Midbrain (tissue), 1 donor: Measurements from ENCODE around the gene METTL23.
"Not testable (repeated sequence)": the region's sequence is repeated elsewhere in the genome, so short reads cannot be mapped to it uniquely, and the experiment has no call there.

ENCODE experiments used
- DNase-seq: peaks from one replicate; lab custom pipeline; 2025; lab: John Stamatoyannopoulos, UW

Gene METTL23

GRCh38 chr17:76714336-76714735 is 12.3 kb upstream of the METTL23 start:
- no peak for DNase-seq

DNA sequence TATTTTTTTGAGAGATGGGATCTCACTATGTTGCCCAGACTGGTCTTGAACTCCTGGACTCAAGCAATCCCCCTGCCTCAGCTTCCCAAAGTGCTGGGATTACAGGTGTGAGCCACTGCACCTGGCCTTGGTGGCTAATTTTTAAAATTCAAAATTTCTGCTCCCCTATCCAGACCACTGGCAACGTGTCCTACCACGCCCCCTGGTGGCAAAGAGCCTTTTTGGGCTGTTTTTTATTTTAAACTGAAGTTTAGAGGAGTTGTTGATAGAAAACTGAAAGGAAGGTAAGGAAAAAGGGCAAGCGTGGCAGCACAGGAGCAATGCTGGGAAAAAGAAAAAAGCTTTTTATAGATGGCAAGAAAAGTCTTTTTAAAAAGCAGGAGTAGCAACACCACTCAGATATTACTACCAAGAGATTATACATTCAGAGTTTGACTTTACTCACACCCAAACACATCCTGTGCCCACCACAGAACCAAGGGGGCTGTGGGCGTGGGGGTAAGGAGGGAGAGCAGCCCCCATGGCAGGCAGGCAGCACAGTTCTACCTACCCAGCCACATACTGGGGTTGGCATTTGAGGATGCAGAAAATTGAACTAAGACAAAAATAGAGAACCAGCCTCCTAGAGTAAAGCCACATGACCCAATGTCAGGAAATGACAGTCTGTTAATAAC is 11.7 kb upstream of the METTL23 start:
- DNase-seq: peak; percentile 58

DNA sequence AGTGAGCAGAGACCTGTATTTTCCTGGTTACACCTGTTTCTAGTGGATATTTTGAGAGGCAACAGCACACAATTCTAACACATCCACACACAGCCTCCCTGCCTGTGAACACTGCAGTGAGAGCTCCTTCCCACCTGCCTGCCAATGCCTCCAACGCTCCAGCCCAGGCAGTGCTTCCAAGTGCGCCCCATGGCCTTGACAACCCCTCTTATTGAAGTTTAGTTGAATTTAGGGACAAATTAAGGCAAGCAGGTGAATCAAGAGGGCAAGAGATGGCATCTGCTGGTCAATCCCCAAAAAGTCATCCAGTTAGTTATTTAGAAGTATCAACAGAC is 11.2 kb upstream of the METTL23 start:
- no peak for DNase-seq

DNA sequence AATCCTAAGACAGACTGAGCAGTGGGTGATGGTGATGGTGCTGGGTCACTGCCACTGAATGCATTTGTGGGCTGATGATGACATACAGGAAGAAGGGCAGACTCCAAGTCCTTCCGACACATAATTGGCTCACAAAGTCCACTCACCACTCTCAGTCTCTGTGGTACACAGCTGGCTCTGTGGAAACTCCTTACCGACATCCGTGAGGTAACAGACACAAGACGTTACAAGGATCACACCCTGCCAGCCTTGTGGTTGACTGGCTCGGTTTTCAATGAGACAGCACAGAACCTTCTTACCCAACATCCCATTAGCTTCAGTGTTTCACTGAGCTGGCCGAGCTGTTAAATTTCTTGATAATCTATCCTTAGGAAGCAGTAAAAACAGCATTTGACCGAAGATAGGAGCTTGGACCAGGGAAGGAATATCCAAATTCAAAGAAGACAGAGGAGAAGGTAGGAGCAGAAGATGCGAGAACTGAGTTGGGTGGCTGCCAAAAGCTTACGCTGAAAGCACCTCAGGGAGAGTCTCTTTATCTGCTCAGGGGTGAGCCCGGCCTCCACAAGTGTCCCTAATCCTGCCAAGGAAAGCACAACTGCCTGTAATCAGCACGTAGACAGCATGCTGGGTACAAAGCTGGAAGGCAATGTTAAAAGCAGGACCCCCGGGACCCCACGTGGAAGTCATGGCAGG is 10.3 kb upstream of the METTL23 start:
- no peak for DNase-seq

DNA sequence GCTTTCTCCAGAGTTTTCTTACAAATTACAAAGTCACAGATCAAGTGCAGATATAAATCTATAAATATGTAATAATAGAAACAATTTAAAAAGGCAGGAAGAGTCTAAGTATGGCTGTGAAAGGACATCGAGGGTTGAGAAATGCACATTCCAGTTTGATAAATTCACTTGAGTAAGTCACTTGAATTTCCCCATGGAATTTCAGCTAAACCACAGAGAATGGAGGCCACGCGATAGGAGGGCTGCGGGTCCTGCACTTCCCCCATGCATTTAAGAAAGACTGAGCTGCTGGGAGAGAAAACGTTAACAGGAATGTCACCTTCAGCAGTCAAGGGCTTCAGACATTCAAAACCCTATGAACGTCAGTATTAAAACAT is 9.8 kb upstream of the METTL23 start:
- no peak for DNase-seq

- no peak for DNase-seq
Measured at GRCh38 chr17:76718516-76718915, 8.1 kb upstream of the METTL23 start.

GRCh38 chr17:76720211-76720610 is 6.4 kb upstream of the METTL23 start:
- no peak for DNase-seq

- no peak for DNase-seq
Measured at GRCh38 chr17:76720941-76721340, 5.7 kb upstream of the METTL23 start.

GRCh38 chr17:76721463-76721862 is 5.2 kb upstream of the METTL23 start:
- no peak for DNase-seq

DNA sequence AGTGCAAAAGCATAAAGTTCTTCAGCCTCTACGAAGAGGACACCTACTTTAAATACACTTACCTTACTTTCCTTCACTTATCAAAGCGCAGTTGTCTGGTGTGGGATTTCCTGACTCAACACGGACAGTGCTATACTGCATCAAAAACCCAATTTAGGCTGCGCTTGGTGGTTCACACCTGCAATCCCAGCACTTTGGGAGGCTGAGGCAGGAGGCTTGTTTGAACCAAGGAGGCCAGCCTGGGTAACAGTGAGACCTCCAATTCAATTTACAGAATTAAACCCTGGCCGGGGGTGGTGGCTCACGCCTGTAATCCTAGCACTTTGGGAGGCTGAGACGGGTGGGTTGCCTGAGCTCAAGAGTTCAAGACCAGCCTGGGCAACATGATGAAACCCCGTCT is 4.4 kb upstream of the METTL23 start:
- DNase-seq: no peak

DNA sequence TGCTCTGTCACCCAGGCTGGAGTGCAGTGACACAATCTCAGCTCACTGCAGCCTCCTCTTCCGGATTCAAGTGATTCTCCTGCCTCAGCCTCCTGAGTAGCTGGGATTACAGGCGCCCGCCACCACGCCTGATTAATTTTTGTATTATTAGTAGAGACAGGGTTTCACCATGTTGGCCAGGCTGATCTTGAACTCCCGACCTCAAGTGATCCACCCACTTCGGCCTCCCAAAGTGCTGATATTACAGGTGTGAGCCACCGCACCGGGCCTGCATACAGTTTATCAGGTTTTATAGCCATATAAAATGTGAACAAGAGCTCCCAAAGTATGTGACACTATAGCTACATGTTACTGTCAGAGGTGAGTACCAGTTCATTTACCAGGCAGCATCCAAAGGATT is 3.7 kb upstream of the METTL23 start:
- DNase-seq: not testable (repeated sequence)

DNA sequence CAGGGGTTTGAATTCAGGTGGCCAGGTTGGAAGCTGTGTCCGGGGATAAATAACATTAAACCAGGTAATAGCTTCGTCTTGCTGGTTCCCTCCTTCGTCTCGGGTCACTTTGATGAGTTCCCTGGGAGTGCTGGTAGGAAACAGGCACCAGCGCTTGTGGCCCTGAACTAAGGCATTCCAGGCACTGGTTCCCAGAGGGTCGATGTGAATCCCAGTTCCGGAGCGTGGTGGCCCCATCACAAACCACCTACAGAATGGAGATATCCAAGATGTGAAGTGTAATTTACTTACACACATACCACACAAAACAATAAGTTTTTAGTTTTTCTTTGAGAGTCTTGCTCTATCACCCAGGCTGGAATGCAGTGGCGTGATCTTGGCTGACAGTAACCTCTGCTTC is 2.8 kb upstream of the METTL23 start:
- no peak for DNase-seq

DNA sequence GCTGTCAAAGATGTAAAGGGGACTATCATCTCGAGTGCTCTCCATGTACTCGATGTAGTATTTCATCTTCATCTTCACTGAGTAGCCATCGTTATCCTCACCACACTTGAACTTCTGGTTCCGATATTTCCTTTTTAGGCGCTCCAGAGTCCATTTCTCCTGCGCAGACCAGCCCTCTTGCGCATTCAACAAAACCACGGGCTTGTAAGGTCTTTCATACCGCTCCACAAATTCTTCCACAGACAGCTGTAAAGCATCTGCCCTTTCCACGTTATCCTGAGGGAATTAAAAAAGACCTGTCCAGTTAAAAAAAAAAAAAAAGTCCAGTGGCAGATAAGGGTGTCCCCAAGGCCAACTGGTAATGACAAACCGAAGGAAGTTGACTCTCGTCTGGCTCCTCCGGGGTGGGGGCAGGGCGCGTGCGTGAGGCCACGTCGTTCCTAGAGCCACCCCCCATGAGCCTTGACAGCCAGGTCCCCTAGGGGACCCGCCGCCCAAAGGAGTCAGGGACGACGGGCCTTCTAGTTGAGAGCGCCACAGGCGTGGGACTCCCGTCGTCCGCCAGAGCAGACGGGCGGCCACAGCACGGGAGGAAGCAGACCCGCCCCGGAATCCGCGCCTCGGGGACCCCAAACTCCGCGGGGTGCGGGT is 934 bp upstream of the METTL23 start:
- DNase-seq: peak; percentile 49

DNA sequence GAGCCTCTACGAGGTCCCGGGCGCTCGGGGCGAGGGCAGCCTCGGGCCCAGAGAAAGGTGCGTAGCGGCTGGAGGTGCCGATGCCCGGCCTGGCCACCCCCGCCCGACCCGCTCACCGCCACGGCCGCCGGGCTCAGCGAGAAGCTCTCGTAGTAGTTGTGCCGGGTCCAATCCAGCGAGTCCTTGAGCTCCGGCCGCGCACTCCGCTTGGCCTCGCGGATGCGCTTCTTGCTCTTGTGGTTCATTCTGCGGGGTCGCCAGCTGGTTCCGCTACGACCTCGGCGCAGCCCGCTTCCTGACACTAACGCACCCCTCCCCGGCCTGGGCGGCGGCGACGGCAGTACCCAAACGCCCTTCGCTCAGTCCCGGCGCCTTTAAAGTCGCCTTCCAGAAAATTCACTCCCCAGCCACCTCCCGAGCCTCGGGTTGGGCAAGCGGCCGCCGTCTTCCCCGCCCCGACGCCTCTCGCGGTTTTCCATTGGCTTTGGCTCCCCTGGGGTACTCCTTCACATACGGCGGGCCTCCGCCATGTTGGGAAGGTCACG is 336 bp upstream of the METTL23 start, which contains the start of gene JMJD6:
TSS of gene JMJD6 (minus strand) at position 376 of the 545 bp plus-strand sequence. CDS start at position 245, 131 bp downstream.
- peak; percentile 95 for DNase-seq

DNA sequence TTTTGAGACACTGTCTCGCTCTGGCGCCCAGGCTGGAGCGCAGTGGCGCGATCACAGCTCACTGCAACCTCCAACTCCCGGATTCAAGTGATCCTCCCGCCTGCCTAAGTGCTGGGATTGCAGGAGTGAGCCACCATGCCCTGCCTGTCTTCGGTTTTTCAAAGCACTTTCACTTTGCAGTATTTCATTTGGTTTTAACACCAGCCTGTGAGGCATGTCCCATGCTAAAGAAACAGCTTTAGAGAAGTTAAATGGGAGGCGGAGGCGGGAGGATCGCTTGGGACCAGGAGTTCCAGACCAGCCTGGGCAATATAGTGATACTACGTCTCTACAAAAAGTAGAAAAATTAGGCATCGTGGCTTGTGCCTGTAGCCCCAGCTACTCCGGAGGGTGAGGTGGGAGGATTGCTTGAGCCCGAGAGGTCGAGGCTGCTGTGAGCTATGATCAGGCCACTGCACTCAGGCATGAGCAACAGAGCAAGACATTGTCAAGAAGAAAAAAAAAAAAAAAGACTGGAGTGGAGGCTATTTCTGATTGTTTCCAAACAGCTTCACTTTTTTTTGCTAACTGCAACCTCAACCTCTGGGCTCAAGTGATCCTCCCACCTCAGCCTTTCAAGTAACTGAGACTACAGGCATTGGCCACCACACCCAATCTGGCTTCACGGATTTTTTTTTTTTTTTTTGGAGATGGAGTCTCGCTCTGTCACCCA is 1.3 kb downstream of the METTL23 start:
- DNase-seq: no peak

DNA sequence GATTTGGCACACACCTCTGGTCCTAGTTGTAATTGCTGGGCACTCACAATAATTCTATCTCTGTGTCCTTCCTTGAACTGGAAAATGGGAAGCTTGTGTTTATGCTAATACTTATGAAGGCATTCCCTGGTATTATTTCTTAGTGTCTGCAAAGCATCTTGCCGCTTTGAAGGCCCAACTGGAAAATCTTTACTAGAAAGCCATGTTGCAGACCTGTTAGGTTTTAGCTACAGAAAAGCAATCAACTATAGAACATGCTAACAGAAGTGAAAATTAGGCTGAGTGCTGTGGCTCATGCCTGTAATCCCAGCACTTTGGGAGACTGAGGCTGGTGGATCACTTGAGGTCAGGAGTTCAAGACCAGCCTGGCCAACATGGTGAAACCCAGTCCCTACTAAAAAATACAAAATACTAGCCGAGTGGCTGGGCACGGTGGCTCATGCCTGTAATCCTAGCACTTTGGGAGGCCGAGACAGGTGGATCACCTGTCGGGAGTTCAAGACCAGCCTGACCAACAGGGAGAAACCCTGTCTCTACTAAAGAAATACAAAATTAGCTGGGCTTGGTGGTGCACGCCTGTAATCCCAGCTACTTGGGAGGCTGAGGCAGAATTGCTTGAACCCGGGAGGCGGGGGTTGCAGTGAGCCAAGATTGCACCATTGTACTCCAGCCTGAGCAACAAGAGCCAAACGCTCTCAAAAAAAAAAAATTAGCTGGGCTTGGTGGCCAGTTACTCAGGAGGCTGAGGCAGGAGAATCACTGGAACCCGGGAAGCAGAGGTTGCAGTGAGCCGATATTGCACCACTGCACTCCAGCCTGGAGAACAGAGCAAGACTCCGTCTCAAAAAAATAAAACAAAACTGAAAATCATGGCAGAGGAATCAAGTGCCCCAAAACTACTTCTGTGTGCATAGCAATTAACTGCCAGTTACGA is 5.4 kb downstream of the METTL23 start:
- not testable (repeated sequence) for DNase-seq

- DNase-seq: no peak
Measured at GRCh38 chr17:76732734-76733617, 6.3 kb downstream of the METTL23 start.

GRCh38 chr17:76733618-76733957 is 6.9 kb downstream of the METTL23 start:
- DNase-seq: no peak

- no peak for DNase-seq
Measured at GRCh38 chr17:76734080-76734840, 7.6 kb downstream of the METTL23 start.

- DNase-seq: no peak
Measured at GRCh38 chr17:76735006-76735405, 8.4 kb downstream of the METTL23 start.
